GM21360 (cell line): ENCODE data around the gene ENAH.

Experiments used
- ATAC-seq: cut with Tn5 transposase; IDR thresholded peaks from one replicate; pipeline ENCODE4 v1.9.1; 2021; ENCODE audit warnings: mild to moderate bottlenecking, moderate library complexity; ENCODE audit not compliant: unreplicated experiment

ENAH gene

DNA sequence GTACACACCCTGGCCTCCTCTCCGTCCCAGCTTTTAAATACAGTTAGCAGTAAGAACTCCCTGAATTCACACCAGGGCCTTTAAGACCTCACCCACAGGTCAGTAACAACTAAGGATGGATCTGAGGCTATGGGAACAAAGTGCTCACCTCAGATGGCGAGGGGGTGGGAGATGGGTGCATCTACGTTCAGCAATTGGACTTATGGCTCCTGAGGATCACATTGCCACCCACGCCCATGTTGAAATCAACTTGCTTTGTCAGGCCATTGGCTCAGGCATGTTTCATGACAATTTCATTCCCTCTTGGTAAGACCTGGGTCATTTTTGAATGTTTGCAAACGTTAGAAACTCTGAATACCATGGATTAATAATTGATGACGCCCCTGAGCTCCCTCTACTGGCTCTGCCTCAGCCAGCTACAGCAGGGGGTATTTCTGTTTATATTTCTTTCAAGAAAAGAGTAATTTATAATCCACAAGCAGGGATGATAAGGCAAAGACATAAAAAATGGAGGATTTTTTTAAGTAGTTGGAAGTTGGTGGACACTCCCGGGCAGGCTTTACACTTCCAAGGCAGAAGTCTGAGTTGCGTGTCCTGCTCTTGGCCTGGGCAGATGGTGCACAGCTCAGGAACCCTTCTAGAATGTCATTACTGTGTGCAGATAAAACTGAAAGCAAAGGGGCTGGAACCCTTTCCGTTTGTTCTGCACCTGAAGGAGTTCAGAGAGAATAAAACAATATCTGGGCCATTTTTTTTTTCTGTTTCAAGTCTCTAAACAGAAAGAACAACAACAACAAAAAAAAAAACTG, 211.4 kb downstream of the ENAH start:
- no peak for ATAC-seq

DNA sequence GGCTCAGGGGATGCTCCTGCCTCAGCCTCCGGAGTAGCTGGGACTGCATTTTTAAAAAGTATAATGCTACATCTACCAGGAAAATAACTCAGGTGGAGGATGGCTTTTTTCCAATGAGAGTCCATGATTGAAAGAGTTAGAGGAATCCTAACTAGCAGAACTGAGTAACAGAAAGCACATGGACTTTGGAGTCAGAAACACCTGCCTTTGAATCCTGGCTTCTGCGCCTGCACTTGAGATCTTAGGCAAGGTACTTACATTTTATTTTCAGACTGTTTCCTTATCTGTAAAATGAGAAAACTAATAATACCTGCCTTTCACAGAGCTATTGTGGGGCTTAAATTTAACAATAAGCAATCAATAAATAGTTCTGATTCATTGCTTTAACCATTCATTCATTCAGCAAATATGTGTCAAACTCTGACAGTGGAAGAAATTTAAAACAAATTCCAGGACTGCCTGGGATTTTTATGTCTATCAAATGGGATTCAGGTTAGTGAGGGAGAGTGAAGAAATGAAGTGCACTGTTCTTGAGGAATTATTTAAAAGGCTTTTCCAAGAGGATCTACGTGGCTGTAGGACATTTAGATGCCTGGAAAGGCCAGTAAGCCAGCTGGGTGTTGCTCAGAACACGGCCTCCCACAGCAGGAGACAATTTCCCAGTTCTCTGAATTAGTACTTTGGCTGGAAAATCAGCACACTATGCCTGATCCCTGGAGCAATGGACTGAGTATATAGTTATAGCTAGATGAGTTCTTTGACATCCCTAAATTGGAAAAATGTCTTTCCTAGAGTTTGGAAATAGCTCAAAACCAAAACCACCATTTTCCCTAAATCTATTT, 212.3 kb downstream of the ENAH start:
- ATAC-seq, result no peak

GRCh38 chr1:225437710-225438437, 215.0 kb downstream of the ENAH start:
- no peak for ATAC-seq
